Kidney (tissue), 14 donors: ENCODE results near the gene CAMTA1. TPM values are rescaled to one million over a fixed set of nuclear protein-coding genes. Genes with fewer than 3 reads are reported as not detected.
"Not testable (repeated sequence)": the region's sequence is repeated elsewhere in the genome, so short reads cannot be mapped to it uniquely, and the experiment has no call there.

Experiments used
- DNase-seq, 5 donors: peaks; one replicate each; pipeline ENCODE4 v3.0.0-alpha.2; 2013 to 2020
- FAIRE-seq: peaks from 2 replicates; lab custom pipeline; 2012; peaks lifted over from hg19 to GRCh38; lab: Jason Lieb, UNC
- H3K27ac ChIP-seq, 2 donors: one replicate each; pipeline ENCODE4 v1.7.0; 2013; ENCODE audit warnings: low read depth in 2 of 2, low read length in 2 of 2, inconsistent platforms in 1 of 2
- H3K27me3 ChIP-seq: one replicate; pipeline ENCODE4 v1.7.1; 2013; ENCODE audit warnings: low read length, inconsistent platforms; ENCODE audit not compliant: control insufficient read depth, insufficient read depth
- H3K36me3 ChIP-seq, 3 donors: one replicate each; pipeline versions ENCODE4 v1.7.0 to v1.7.1; 2013; ENCODE audit warnings: low read length in 3 of 3, control low read depth in 1 of 3, inconsistent platforms in 1 of 3; ENCODE audit not compliant: insufficient read depth in 3 of 3, control insufficient read depth in 2 of 3
- H3K4me1 ChIP-seq, 3 donors: one replicate each; pipeline versions ENCODE4 v1.7.0 to v1.7.1; 2013; ENCODE audit warnings: low read length in 3 of 3, inconsistent platforms in 1 of 3, low read depth in 1 of 3; ENCODE audit not compliant: control insufficient read depth in 2 of 3, insufficient read depth in 2 of 3
- H3K4me3 ChIP-seq, 3 donors: one replicate each; pipeline versions ENCODE4 v1.7.0 to v1.8.1; 2013; ENCODE audit warnings: low read length in 3 of 3, control low read depth in 1 of 3, inconsistent platforms in 1 of 3
- H3K9ac ChIP-seq, 3 donors: one replicate each; pipeline versions ENCODE4 v1.7.0 to v1.7.1; 2013; ENCODE audit warnings: low read length in 3 of 3, control low read depth in 1 of 3, inconsistent platforms in 1 of 3
- H3K9me3 ChIP-seq, 3 donors: one replicate each; pipeline versions ENCODE4 v1.7.0 to v1.7.1; 2013; ENCODE audit warnings: low read length in 3 of 3, control low read depth in 1 of 3, inconsistent platforms in 1 of 3; ENCODE audit not compliant: control insufficient read depth in 2 of 3, insufficient read depth in 1 of 3
- intact Hi-C: fragments of 100-400 bp; cut with DNase I; formaldehyde crosslinking; loops from one replicate; pipeline ENCODE4 v1.11.1; 2022
- polyA plus RNA-seq: library from polyadenylated mRNA; stranded (reverse); fragments of 350-450 nt; fragmentation: Illumina TruSeq; extraction: RNeasy Lipid Tissue Mini Kit (QIAGEN cat#74804); gene quantifications from one replicate; pipeline ENCODE4 v1.2.3, GENCODE V29; 2014; ENCODE audit warnings: low read depth, low replicate concordance; ENCODE audit not compliant: insufficient read depth
- total RNA-seq: library from RNA; stranded (reverse); fragmentation: NEBNext Ultra II Directional; extraction: Animal tissue kit (Norgen Biotek cat#: 25700); gene quantifications from one replicate; pipeline ENCODE4 v1.2.1, GENCODE V29; 2021
- TF ChIP-seq, protein P1 (sequence below): IDR thresholded peaks from 3 replicates; pipeline ENCODE4 v1.5.1; 2012; ENCODE audit warnings: mild to moderate bottlenecking, moderate library complexity, borderline replicate concordance; ENCODE audit not compliant: insufficient read depth; ENCODE audit errors: extremely low read depth
- donor health status: control.
- donor health status: control.
- donor health status: control.
- donor health status: control.
- donor health status: control.
- donor health status: DM: yes; HTN: yes; CAD: no.
- donor health status: Normal renal cell carcinoma (clear cell type).

CAMTA1 gene
- total and polyA plus RNA-seq, 2 donors from 2014 or later: 79.0 to 170 TPM

DNA sequence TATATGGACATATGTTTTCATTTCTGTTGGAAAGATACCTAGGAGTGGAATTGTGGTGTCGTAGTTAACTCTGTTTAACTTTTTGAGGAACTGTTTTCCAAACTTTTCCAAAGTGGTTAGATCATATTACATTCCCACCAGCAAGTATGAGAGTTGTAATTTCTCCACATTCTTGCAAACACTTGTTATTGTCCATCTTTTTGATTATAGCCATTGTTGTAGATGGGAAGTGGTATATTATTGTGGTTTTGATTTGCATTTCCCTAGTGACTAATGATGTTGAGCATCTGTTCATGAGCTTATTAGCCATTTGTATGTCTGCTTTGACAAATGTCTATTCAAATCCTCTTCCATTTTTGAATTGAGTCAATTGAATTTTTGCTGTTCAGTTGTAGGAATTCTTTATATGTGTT lies 19.8 kb downstream of the CAMTA1 start:
- H3K4me3 ChIP-seq: no peak overlapping the region
- no peak overlapping the region for H3K27ac ChIP-seq
- DNase-seq (no peak), FAIRE-seq (no peak)
- H3K27me3 ChIP-seq: no peaks in the 10 kb centered on the region
- H3K36me3 ChIP-seq: no peaks in the 10 kb centered on the region
- no peaks in the 10 kb centered on the region for H3K9me3 ChIP-seq
- TF ChIP-seq, protein P1, sequence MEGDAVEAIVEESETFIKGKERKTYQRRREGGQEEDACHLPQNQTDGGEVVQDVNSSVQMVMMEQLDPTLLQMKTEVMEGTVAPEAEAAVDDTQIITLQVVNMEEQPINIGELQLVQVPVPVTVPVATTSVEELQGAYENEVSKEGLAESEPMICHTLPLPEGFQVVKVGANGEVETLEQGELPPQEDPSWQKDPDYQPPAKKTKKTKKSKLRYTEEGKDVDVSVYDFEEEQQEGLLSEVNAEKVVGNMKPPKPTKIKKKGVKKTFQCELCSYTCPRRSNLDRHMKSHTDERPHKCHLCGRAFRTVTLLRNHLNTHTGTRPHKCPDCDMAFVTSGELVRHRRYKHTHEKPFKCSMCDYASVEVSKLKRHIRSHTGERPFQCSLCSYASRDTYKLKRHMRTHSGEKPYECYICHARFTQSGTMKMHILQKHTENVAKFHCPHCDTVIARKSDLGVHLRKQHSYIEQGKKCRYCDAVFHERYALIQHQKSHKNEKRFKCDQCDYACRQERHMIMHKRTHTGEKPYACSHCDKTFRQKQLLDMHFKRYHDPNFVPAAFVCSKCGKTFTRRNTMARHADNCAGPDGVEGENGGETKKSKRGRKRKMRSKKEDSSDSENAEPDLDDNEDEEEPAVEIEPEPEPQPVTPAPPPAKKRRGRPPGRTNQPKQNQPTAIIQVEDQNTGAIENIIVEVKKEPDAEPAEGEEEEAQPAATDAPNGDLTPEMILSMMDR: no peak
- peaks cover 0 to 29% (median 17%) of the 10 kb centered on the region in 3 donors for H3K4me1 ChIP-seq
- intact Hi-C loops: no loop called here
- H3K9ac ChIP-seq: no peak overlapping the region

GRCh38 chr1:6807782-6808181 lies 22.5 kb downstream of the CAMTA1 start:
- intact Hi-C loops: no loop called here
- Histone ChIP-seq H3K27me3 (no peaks in the 10 kb centered on the region), H3K9ac (no peak overlapping the region), H3K4me1 (peaks cover 0 to 13% (median 5%) of the 10 kb centered on the region in 3 donors), H3K9me3 (no peaks in the 10 kb centered on the region), H3K36me3 (no peaks in the 10 kb centered on the region), H3K4me3 (no peak overlapping the region), H3K27ac (peak overlapping the region in 1 of 2 donors; percentile 40)
- TF ChIP-seq, protein P1: no peak
- FAIRE-seq: no peak
- DNase-seq: no peak

DNA sequence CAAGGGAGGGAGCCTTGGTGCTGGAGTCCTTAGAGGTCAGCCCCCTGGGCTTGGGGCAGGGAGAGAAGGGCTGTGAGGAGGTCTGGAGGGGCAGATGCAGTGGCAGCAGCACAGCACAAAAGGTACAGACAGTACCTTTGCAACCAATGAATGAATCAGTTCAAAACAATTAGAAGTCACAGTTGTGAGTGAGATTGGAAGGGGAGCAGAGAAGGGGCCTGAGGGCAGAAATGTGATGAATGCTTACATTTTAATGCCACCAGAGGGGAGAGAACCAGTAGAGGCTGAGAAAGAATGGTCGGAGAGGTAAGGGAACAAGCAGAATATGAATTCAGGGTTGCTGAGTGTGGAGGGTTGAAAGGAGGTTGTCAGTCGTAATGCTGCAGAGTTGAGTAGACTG lies 24.2 kb downstream of the CAMTA1 start:
- TF ChIP-seq, protein P1: no peak
- no peak for DNase-seq
- Histone ChIP-seq H3K9me3 (no peaks in the 10 kb centered on the region), H3K27ac (no peak overlapping the region), H3K4me1 (peaks cover 0 to 18% (median 0%) of the 10 kb centered on the region in 3 donors), H3K4me3 (no peak overlapping the region), H3K36me3 (no peaks in the 10 kb centered on the region), H3K9ac (no peak overlapping the region), H3K27me3 (no peaks in the 10 kb centered on the region)
- intact Hi-C loops: no loop called here
- FAIRE-seq: no peak

DNA sequence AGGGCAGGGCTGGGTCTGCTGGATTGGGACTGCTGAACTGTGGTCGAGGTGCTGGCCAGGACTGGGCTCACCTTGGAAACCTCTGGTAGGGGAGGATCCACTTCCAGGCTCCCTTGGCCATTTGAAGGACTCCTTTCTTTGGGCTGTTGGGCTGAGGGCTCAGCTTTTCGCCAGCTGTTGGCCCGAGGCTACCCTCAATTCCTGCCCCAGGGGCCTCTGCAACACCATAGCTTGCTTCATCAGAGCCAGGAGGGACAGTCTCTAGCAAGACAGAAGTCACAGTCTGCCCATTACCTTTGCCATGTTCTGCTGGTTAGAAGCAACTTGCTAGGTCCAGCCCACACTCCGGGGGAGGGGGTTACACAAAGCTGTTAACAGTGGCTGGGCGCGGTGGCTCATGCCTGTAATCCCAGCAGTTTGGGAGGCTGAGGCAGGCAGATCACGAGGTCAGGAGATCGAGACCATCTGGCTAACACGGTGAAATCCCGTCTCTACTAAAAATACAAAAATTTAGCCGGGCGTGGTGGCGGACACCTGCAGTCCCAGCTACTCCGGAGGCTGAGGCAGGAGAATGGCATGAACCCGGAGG lies 25.0 kb downstream of the CAMTA1 start:
- DNase-seq, H3K27ac ChIP-seq, H3K9me3 ChIP-seq, H3K36me3 ChIP-seq, H3K4me3 ChIP-seq, H3K9ac ChIP-seq, intact Hi-C loops, H3K27me3 ChIP-seq, FAIRE-seq: not testable (repeated sequence)
- peaks cover 0 to 21% (median 0%) of the 10 kb centered on the region in 3 donors for H3K4me1 ChIP-seq
